Posterior cingulate gyrus (tissue), 11 donors: ENCODE measurements around the gene PRUNE2.
"Not testable (repeated sequence)": the region's sequence is repeated elsewhere in the genome, so short reads cannot be mapped to it uniquely, and the experiment has no call there.

Experiments used
- DNase-seq, 10 donors: peaks; one replicate each; pipeline versions ENCODE4 v3.0.0 to v3.0.0-alpha.2; 2020 to 2021; ENCODE audit warnings: mixed read lengths in 3 of 10
- intact Hi-C: fragments of 100-400 bp; cut with DNase I; formaldehyde crosslinking; loops from one replicate; pipeline ENCODE4 v1.15.1; 2023

PRUNE2 gene

DNA sequence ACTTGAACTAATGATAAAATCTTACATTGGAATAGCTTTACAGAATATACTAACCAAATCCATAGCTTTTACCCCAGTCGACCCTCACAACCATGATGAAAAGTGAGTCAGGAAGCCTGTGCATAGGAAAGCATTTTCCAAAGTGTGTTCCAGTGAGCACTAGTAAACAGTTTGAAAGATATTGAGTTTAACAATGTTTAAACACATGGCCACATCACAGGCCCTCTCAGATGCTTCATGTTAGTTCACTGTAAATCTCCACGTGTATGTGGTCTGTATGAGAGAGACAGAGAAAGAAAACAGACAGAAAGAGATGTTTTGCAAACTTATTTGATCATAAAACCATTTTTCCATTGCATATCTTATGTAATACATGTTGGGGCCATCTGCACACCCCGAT, 27.0 kb downstream of the PRUNE2 start:
- no peak for DNase-seq
- intact Hi-C loops, result no loop called here

- intact Hi-C loops, result no loop called here
- no peak for DNase-seq
Measured at GRCh38 chr9:76877961-76878360, 28.0 kb downstream of the PRUNE2 start.

GRCh38 chr9:76876098-76876497, 29.8 kb downstream of the PRUNE2 start:
- intact Hi-C loops, result no loop called here
- DNase-seq, result no peak

DNA sequence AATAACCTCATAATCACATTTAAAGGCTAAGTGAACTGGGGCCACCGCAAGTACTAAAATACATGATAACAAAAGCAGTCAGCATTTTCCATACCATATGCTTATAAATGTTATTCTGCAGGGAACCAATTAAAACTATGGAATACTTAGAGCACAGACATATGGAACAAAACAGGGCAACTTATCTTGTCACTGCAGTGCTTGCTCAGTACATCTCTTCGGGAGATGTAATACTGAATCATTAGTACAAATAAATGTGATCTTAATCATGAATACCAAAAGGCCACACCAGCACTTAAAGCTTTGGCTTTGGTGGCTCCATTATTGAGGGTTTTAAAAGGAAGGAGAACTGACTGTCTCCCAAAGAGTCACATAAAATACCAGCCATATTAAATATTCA, 32.1 kb downstream of the PRUNE2 start:
- DNase-seq, result no peak
- intact Hi-C loops, result no loop called here

DNA sequence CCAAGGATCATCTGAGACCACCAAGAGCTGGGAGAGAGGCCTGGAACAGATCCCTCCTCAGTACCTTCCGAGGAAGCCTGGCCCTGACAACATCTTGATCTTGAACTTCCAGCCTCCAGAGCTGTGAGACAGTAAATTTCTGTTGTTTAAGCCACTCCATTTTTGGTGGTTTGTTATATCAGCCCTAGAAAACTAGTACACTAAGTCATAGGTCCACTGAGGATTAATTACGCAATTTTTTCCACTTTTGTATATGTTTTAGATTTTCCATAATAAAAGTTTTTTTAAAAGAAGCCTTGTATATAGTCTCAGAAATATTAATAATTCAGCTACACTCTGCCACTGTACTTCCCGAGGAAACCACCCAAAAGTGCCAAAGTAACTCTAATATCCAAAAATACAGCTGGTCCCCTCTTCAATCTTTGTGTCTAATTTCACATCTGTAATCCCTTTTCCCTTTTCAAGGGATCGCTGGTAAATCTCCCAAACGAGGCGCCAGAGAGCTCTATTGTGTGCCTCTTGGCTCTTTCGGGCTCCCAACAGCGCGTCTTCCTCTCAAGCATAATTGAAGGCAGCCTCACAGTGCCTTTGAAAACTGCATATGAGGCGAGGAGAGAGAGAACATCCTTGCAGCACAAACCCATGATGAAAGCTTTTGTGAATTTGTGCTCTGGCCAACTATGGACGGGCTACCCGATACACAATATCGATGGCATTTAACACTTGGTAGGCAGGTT, 32.7 kb downstream of the PRUNE2 start:
- peak in 8 of 10 donors; percentile 43 to 92 (median 62) for DNase-seq
- intact Hi-C loops, result no loop called here

DNA sequence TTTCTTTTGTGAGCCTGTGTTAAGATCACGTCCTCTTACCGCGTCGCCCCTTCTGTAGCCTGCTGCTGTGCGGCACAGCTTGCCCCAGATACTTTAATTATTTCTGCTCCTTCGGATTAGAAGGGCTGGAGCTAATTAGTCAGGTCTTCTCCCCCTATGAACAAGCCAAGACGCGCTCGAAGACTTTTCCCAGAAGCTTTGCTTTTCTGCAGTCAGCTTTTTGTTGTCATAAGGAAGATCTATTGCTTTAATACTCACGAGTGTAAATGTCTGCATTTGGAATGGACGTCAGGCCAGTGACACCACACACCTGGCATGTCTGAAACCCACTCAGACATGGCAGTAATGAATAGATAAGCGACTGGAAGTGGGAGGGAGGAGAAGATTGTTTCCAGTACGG, 37.0 kb downstream of the PRUNE2 start:
- DNase-seq, result no peak
- intact Hi-C loops, result no loop called here

DNA sequence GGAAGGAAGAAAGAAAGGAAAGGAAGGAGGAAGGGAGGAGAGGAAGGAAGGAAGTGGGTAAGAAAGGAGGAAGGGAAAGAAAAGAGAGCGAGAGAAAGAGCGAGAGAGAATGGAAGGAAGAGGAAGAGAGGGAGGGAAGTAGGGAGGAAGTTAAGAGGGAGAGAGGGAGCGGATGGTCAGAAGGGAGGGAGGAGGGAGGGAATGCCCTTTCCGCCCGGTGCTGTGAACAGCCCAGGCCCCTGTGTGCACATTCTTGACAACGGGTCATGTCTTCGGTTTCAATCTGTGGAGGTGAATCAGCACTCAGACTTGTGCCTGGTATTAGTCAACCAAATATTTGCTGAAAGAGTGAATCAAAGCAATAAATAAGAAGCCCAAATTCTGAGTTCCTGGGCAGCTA, 39.2 kb downstream of the PRUNE2 start:
- DNase-seq, result no peak
- intact Hi-C loops, result no loop called here

DNA sequence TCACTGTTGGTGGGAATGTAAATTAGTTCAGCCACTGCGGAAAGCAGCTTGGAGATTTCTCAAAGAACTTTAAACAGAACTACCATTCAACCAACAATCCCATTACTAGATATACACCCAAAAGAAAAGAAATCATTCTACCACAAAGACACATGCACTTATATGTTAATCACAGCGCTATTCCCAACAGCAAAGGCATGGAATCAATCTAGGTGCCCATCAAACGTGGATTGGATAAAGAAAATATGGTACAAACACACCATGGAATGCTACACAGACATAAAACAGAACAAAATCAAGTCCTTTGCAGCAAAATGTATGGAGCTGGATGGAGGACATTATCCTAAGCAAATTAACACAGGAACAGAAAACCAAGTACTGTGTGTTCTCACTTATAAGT, 42.1 kb downstream of the PRUNE2 start:
- DNase-seq, result no peak
- intact Hi-C loops, result no loop called here

GRCh38 chr9:76859860-76860259, 46.1 kb downstream of the PRUNE2 start:
- DNase-seq, result peak in 1 of 10 donors; percentile 55
- intact Hi-C loops, result no loop called here

DNA sequence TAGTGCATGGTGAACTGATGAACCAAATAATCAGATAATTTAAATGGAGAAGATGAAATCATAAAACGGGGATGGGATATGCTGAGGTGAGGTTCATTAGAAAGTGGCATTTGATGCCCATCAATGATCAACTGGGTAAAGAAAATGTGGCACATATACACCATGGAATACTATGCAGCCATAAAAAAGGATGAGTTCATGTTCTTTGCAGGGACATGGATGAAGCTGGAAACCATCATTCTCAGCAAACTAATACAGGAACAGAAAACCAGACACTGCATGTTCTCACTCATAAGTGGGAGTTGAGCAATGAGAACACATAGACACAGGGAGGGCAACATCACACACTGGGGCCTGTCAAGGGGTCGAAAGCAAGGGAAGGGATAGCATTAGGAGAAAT, 47.7 kb downstream of the PRUNE2 start:
- intact Hi-C loops, DNase-seq: not testable (repeated sequence)

GRCh38 chr9:76856016-76856415, 49.9 kb downstream of the PRUNE2 start:
- no peak for DNase-seq

GRCh38 chr9:76855015-76855414, 50.9 kb downstream of the PRUNE2 start:
- intact Hi-C loops, result no loop called here
- DNase-seq, result no peak

More at GRCh38 chr9:76856016-76856415, 49.9 kb downstream of the PRUNE2 start:
- intact Hi-C loops, result no loop called here

GRCh38 chr9:76852026-76852425, 53.9 kb downstream of the PRUNE2 start:
- DNase-seq, result no peak
- intact Hi-C loops, result no loop called here

DNA sequence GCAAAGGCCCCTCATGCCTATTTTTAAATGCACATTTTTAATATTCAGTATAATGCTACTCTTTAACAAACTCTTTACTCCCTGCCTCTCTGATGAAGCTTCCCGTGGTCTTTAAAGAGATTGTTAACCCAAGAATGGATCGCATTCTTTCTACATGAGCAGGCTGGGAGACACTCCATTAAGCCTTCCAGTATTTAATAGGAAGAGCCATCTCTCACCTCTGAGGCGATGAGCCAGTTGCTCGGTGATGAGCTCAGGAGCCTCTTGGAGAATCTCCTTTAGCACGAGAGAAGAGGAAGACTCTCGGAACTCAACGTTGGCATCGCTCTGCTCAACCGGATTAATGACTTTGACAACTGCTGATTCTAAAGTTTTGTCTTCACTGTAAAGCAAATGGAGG, 59.6 kb downstream of the PRUNE2 start:
- no peak for DNase-seq
- intact Hi-C loops, result no loop called here

DNA sequence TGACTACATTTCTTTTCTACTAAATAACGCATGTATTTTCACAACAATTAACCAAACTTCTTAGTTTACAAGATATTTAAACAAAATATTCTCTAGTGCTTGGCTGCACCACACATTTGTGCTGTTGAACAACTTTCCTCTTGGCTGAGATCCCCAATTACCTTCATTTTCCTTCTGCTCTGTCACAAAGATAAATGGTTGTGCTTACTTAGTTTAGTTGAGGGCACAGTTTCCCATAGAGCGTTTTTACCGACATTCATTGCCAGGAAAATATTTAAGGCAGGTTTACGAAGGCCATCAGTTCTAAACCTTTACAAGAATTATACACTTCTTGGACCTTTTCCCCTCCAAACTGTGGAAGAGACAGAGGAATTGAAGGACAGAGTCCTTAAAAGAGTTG, 60.7 kb downstream of the PRUNE2 start:
- no peak for DNase-seq
- intact Hi-C loops, result no loop called here

DNA sequence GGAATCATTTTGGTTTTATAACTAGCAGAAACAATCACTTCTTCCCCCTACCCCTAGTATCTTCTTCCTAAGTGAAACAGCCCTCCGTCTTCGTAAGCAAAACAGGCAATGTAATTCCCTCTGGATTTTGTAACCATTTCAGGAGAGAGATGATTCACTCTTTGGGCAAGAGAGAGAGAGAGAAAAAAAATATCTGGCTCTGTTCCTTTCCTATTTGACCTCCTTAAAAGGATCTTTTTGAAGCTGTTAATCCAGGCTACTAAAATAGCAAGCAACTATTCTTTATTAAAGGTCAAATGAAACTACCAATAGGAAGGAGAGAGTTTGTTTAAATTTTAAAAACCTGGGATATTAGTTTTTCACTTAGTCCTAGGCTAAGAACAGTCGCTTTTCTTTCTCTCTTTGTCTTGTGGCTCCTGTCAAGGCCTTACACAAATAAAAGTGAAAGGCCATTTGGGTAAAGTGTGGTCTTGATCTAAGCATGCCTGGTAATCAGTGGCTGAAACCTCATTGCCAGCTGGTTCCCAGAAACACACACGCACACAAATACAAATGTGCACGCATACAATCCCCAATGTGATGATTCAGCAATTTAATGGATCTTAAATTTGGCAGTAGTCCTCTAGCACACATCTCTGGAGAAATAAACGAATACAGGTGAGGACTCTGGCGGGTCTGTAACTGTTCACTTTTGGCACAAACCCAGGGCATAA, 70.2 kb downstream of the PRUNE2 start:
- intact Hi-C loops, result no loop called here
- DNase-seq, result no peak

- intact Hi-C loops, result no loop called here
- DNase-seq, result no peak
Measured at GRCh38 chr9:76828447-76828846, 77.5 kb downstream of the PRUNE2 start.

GRCh38 chr9:76827296-76828080, 78.4 kb downstream of the PRUNE2 start:
- no peak for DNase-seq
- intact Hi-C loops, result no loop called here

DNA sequence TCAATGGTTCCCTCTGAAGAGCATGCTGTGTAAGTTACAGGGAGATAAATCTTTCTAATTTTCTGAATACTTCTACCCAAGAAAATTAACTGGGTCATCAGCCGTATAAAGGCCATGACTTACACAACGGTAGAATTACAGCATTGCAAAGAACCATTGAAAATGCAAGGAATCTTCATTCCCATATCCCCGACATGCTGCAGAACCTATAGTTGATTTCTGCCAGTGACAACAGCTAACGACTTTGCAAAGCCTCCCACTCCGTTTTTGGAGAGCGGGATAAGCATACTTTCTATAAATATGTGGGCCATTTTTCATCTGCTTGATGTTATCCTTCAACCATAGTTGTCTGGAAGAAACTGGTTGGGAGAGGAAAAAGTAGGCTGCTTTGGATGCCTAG, 85.5 kb downstream of the PRUNE2 start:
- no peak for DNase-seq
- intact Hi-C loops, result no loop called here

DNA sequence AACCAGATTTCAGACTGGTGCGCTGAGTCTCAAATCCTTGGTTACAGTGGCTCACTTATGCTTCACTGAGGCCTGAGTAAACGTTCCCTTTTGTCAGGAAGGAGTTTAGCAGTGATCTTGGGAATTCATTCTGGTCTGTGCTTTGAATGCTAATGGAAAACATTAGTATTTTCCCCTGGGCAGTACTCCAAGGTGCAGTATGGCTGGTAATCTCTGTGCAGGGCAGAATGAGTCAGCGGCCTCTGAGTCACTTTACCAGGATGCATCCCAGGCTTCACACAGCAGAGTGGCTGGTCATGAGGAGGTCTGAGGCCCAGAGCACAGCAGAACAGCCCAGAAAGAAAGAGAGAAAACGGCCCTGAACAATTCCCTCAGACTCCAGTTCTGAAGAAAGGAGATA, 87.6 kb downstream of the PRUNE2 start:
- DNase-seq, result peak in 7 of 10 donors; percentile 22 to 90 (median 62)

GRCh38 chr9:76817489-76817888, 88.4 kb downstream of the PRUNE2 start:
- intact Hi-C loops, result loop anchor here (5.0 kb wide), 1 partner anchor 70 kb away; no protein-coding TSS in a partner anchor
- no peak for DNase-seq

More for the DNA sequence above, 87.6 kb downstream of the PRUNE2 start:
- intact Hi-C loops, result loop anchor here (5.0 kb wide), 1 partner anchor 69 kb away; no protein-coding TSS in a partner anchor
